Thyroid gland (tissue), 4 donors: Measurements from ENCODE around the gene WWTR1. TPM values are rescaled to one million over a fixed set of nuclear protein-coding genes. Genes with fewer than 3 reads are reported as not detected.

ENCODE experiments used
- DNase-seq, 2 donors: peaks; one replicate each; pipeline ENCODE4 v3.0.0-alpha.2; 2019
- H3K27ac ChIP-seq, 3 donors: fragments of 200-600 bp; sonication (generic); 1 replicate in 2 of 3; 2 replicates in 1 of 3; pipeline ENCODE4 v1.5.1; 2016 to 2019; ENCODE audit warnings: mild to moderate bottlenecking in 1 of 3, moderate library complexity in 1 of 3
- H3K27me3 ChIP-seq: fragments of 200-600 bp; sonication (generic); one replicate; pipeline ENCODE4 v1.5.1; 2019
- H3K36me3 ChIP-seq, 2 donors: fragments of 200-600 bp; sonication (generic); one replicate each; pipeline ENCODE4 v1.5.1; 2016 to 2019
- H3K4me1 ChIP-seq, 2 donors: fragments of 200-600 bp; sonication (generic); one replicate each; pipeline ENCODE4 v1.5.1; 2017 to 2019
- H3K4me3 ChIP-seq, 3 donors: fragments of 200-600 bp; sonication (generic); replicated peaks in 1 of 3; 1 replicate in 2 of 3; 2 replicates in 1 of 3; pipeline ENCODE4 v1.5.1; 2016; ENCODE audit warnings: mild to moderate bottlenecking in 1 of 3
- H3K9me3 ChIP-seq: fragments of 200-600 bp; sonication (generic); one replicate; pipeline ENCODE4 v1.5.1; 2017
- POLR2A ChIP-seq, 2 donors: fragments of 450-650 bp; IDR thresholded peaks; one replicate each; pipeline ENCODE4 v1.6.1; 2017; ENCODE audit warnings: antibody characterized with exemption in 2 of 2, mild to moderate bottlenecking in 2 of 2, moderate library complexity in 1 of 2
- WGBS, 2 donors: methylation state at CpG; one replicate each; pipeline ENCODE4 v1.1.5; 2017; 5-methylcytosine and 5-hydroxymethylcytosine counted together
- intact Hi-C: fragments of 100-400 bp; cut with DNase I; formaldehyde crosslinking; loops from one replicate; pipeline ENCODE4 v1.15.1; 2023
- small RNA-seq: library from RNA; depleted of rRNA; stranded (forward); fragments of <200 nt; gene quantifications from one replicate; pipeline ENCODE3, GENCODE V24; 2016
- total RNA-seq, 4 donors: library from RNA; depleted of rRNA; stranded (reverse); fragments of >200 nt; gene quantifications; one replicate each; pipeline ENCODE4 v1.2.3, GENCODE V29; 2016
- TF ChIP-seq, protein P1 (sequence below), 6 experiments: fragments of 200-600 bp in 3 of 6; fragments of 450-650 bp in 3 of 6; sonication (generic) in 3 of 6; IDR thresholded peaks; one replicate each; pipeline ENCODE4 v1.5.1; 2016 to 2019; ENCODE audit warnings: antibody characterized with exemption in 6 of 6, mild to moderate bottlenecking in 2 of 6, inconsistent platforms in 1 of 6, moderate library complexity in 1 of 6

Gene WWTR1
- total RNA-seq, 4 donors from 2014 or later = 56.7 to 87.6 (median 78.5) TPM

- H3K4me3 ChIP-seq = no peak overlapping the region
- intact Hi-C loops = no loop called here
- WGBS, 2 donors = 54 to 60% methylated on average over 7 of the region's 7 CpGs
- peak; percentile 75 to 80 for DNase-seq
- peaks cover 22 to 30% of the 10 kb centered on the region in 2 donors for H3K4me1 ChIP-seq
- no peaks in the 10 kb centered on the region for H3K9me3 ChIP-seq
- no peaks in the 10 kb centered on the region for H3K36me3 ChIP-seq
- no peak for TF ChIP-seq POLR2A (IDR thresholded peaks at IDR 0.05)
- TF ChIP-seq, protein P1, sequence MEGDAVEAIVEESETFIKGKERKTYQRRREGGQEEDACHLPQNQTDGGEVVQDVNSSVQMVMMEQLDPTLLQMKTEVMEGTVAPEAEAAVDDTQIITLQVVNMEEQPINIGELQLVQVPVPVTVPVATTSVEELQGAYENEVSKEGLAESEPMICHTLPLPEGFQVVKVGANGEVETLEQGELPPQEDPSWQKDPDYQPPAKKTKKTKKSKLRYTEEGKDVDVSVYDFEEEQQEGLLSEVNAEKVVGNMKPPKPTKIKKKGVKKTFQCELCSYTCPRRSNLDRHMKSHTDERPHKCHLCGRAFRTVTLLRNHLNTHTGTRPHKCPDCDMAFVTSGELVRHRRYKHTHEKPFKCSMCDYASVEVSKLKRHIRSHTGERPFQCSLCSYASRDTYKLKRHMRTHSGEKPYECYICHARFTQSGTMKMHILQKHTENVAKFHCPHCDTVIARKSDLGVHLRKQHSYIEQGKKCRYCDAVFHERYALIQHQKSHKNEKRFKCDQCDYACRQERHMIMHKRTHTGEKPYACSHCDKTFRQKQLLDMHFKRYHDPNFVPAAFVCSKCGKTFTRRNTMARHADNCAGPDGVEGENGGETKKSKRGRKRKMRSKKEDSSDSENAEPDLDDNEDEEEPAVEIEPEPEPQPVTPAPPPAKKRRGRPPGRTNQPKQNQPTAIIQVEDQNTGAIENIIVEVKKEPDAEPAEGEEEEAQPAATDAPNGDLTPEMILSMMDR (IDR thresholded peaks at IDR 0.05) = no peak
- H3K27ac ChIP-seq = peak overlapping the region; percentile 30 to 72 (median 59)
- no peaks in the 10 kb centered on the region for H3K27me3 ChIP-seq
Measured at GRCh38 chr3:149473357-149474249, 184.2 kb downstream of the WWTR1 start.

DNA sequence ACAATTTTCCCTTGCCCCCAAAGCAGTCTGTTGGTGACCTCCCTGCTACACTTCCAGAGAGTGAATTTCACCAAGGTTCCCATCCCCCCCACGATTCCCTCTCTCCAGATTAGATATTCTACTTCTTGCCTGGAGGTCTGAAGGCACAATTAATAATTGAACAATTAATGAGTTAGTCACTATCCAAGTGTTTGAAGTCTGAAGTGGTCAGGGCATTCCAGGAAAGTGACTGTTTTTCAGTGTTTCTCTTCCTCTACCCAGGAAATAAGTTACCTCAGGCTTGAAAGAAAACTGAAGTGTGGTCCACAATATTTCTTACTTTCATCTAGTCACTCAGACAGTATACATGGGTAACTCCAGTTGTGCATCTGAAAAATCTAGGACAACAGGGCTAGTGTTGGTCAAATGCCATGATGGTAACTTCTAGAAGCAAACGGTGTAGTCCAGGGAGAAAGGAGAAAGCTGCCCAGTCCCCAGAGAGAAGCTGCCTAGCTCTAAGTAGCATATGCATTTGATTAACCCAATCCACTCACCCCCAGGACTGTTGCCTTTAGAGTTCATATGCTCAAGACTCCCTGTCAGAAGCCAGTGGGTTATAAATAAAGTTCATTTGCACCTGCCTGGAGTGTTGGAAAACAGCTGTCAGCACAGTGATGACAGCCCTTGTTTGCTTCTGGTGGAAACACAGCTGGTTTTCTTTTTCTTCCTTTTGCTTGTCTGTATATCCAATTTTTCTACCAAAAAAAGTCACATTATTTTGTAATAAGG lies 185.6 kb downstream of the WWTR1 start:
- Histone ChIP-seq H3K27me3 (no peaks in the 10 kb centered on the region), H3K27ac (no peak overlapping the region), H3K4me3 (no peak overlapping the region), H3K4me1 (peaks cover 22 to 30% of the 10 kb centered on the region in 2 donors), H3K36me3 (no peaks in the 10 kb centered on the region), H3K9me3 (no peaks in the 10 kb centered on the region)
- TF ChIP-seq, protein P1 (IDR thresholded peaks at IDR 0.05) = no peak
- TF ChIP-seq POLR2A (IDR thresholded peaks at IDR 0.05) = no peak
- 56 to 67% methylated on average over 2 of the region's 2 CpGs for WGBS, 2 donors
- DNase-seq = no peak
- intact Hi-C loops = no loop called here

DNA sequence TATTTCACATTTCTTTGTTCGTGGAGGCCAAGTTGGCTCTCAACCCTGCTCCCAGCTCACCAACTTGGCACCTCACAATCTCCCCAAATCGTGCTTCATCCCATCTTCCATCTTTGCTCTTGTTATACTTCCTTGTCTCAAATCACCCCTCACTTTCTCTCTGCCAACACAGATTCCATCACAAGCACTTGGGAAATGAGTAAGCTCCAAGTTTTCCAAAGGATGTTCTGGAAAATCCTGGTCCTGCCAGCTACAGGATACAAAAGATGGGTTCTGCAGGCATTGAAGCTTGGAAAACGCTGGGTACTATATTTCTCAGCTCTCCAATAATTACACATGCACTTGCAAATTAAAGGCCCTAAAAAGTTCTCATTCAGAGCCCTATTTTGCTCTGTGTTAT lies 187.4 kb downstream of the WWTR1 start:
- Histone ChIP-seq H3K9me3 (no peaks in the 10 kb centered on the region), H3K4me3 (no peak overlapping the region), H3K4me1 (peaks cover 22 to 30% of the 10 kb centered on the region in 2 donors), H3K27me3 (no peaks in the 10 kb centered on the region), H3K36me3 (no peaks in the 10 kb centered on the region), H3K27ac (no peak overlapping the region)
- no peak for DNase-seq
- TF ChIP-seq POLR2A (IDR thresholded peaks at IDR 0.05) = no peak
- TF ChIP-seq, protein P1 (IDR thresholded peaks at IDR 0.05) = no peak
- intact Hi-C loops = no loop called here
- WGBS, 2 donors = 66% methylated on average over 3 of the region's 3 CpGs

DNA sequence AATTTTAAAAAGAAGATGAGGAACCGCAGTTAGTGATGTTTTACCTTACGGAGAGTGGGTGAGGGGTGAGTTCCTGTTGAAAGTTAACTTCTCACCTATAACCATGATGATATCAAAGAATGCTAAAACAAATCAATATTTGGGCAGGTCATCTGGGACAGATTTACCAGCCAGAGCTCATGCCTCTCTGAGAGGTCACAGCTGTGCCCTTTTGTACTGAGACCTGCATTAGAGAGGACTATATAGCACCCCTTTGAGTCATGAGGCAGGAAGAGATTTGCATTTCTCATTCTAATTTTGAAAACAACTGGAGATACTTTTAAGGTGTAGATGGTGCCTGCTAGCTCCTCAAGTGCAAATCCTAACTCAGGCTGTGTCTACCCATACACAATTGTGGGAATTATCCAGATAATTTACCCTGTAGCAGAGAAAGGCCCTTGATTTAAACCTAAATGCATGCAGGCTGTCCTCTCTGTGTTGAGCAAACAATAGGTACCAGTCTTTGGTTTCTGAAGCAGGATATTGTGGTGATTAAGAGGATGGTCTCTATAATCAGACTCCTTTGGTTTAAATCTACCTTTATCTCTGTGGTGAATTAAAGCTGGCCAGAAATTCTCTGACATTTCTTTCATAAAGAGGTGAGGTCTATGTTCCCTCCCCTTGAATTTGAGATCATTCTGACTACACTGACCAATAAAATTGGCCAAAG lies 189.2 kb downstream of the WWTR1 start:
- Histone ChIP-seq H3K4me3 (no peak overlapping the region), H3K9me3 (no peaks in the 10 kb centered on the region), H3K27me3 (no peaks in the 10 kb centered on the region), H3K36me3 (no peaks in the 10 kb centered on the region), H3K4me1 (peaks cover 8 to 17% of the 10 kb centered on the region in 2 donors), H3K27ac (no peak overlapping the region)
- no peak for TF ChIP-seq POLR2A (IDR thresholded peaks at IDR 0.05)
- TF ChIP-seq, protein P1 (IDR thresholded peaks at IDR 0.05) = no peak
- no peak for DNase-seq
- 95 to 96% methylated on average over 2 of the region's 2 CpGs for WGBS, 2 donors
- intact Hi-C loops = no loop called here

Small RNA genes lying within 50 kb of the gene (small RNA-seq; reads per million reads assigned to genes)
- gene RNU6-1098P = not detected

Other genes with a start within 250 kb of the WWTR1 start
- gene TM4SF4, start 183.3 kb downstream of the WWTR1 start, total RNA-seq = 1 to 10 TPM in 1 of 4 donors, not detected in 3; 3.4 TPM
- 10 to 100 TPM; 36.4 to 56.5 (median 45.6) TPM for gene COMMD2, start 94.5 kb upstream of the WWTR1 start, total RNA-seq
- not detected for gene ANKUB1, start 134.5 kb upstream of the WWTR1 start, total RNA-seq
- gene RNF13, start 155.2 kb upstream of the WWTR1 start, total RNA-seq = 100 to 1,000 TPM; 106 to 161 (median 127) TPM